Stimulated activated CD4-positive, alpha-beta T cell treated with anti-CD3 and anti-CD28 coated beads, Interleukin-4, amount 100 ng/mL, for 48 hours (primary cell): Measurements from ENCODE around the gene DPP6.
"Not testable (repeated sequence)": the region's sequence is repeated elsewhere in the genome, so short reads cannot be mapped to it uniquely, and the experiment has no call there.

Experiments used
- DNase-seq, 2 donors: peaks; one replicate each; pipeline ENCODE4 v3.0.0-alpha.2; 2020; ENCODE audit warnings: low read depth in 2 of 2

DPP6 gene

GRCh38 chr7:154928136-154929005 lies 876.2 kb downstream of the DPP6 start:
- DNase-seq: peak in 1 of 2 donors; percentile 13

- no peak for DNase-seq
These were observed 877.0 kb downstream of the DPP6 start for GRCh38 chr7:154929006-154929726.

DNA sequence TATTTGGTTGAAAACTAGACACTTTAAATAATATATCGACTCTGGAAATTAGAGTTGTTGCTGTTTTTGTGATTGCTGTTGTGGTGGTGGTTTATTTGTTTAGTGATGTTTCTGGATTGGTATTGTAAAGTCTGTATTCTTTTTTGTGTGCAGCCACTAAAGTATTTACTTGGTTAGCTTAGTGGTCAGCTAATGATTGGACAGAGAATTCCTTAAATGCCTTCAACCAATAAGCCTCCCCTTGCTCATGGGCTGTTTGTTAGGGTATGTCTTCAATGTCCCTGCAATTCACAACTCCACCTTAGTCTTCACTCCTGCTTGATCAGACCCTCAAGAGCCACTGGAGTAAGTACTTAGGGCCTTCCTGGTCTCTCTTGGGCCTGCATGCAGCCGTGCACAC lies 879.7 kb downstream of the DPP6 start:
- no peak for DNase-seq

DNA sequence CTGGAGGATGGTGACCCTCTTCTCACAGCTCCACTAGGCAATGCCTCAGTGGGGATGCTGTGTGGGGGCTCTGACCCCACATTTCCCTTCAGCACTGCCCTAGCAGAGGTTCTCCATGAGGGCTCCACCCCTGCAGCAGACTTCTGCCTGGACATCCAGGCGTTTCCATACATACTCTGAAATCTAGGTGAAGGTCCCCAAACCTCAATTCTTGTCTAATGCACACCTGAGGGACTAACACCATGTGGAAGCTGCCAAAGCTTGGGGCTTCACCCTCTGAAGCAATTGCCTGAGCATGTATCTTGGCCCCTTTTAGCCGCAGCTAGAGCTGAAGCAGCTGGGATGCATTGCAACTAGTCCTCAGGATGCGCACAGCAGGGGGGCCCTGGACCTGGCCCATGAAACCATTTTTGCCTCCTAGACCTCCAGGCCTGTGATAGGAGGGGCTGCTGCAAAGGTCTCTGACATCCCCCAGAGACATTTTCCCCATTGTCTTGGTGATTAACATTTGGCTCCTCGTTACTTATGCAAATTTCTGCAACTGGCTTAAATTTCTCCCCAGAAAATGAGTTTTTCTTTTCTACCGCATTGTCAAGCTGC lies 882.3 kb downstream of the DPP6 start:
- DNase-seq: not testable (repeated sequence)

DNA sequence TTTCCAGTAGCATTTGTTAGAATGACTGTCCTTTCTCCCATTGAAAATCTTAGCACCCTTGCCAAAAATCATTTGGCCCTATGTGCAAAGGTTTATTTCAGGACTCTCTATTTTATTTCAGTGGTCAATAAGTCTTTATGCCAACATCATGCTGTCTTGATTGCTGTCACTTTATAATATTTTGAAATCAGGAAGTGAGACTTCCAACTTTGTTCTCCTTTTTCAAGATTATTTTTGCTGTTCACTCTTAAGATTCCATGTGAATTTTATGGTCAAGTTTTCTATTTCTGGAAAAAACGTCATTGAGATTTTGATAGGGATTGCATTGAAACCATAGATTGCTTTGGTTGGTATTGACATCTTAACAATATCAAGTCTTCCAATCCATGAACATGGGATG lies 885.6 kb downstream of the DPP6 start:
- no peak for DNase-seq

DNA sequence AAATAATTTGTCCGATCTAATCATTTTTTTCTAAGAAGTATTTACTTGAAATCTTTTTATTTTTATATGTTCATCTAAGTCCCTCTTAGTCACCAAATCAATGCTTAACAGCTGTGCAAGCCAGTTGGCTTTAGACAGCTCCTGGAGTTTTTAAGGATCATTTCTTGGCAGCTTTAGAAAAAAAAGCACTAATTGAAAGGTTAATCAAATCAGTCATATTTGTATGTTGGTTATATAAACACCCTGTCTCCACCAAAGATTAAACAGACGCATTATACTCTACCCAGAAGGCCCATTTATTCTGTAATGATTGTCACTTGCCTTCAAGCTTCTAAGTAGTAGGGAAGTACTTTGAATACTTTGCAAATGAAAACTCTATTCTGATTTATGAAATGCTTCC lies 890.5 kb downstream of the DPP6 start:
- no peak for DNase-seq
